Activated T-cell treated with anti-CD3 and anti-CD28 coated beads for 48 hours (primary cell): ENCODE data around the gene AGAP1.

Source experiments
- DNase-seq: peaks from one replicate; pipeline ENCODE4 v3.0.0-alpha.2; 2020; ENCODE audit warnings: low read depth

AGAP1 gene

GRCh38 chr2:235489897-235490296, 3.9 kb upstream of the AGAP1 start:
- DNase-seq, result no peak

GRCh38 chr2:235492850-235493344, 946 bp upstream of the AGAP1 start:
- no peak for DNase-seq

- DNase-seq, result no peak
Observed at GRCh38 chr2:235493402-235493774, 455 bp upstream of the AGAP1 start.

- DNase-seq, result peak; percentile 5
Observed at GRCh38 chr2:235494716-235495372, 1.0 kb downstream of the AGAP1 start.

GRCh38 chr2:235495373-235496238, 1.8 kb downstream of the AGAP1 start:
- no peak for DNase-seq

- no peak for DNase-seq
Observed at GRCh38 chr2:235496239-235496621, 2.4 kb downstream of the AGAP1 start.

- DNase-seq, result no peak
Observed at GRCh38 chr2:235497096-235497495, 3.3 kb downstream of the AGAP1 start.

GRCh38 chr2:235498541-235498940, 4.7 kb downstream of the AGAP1 start:
- DNase-seq, result no peak

- DNase-seq, result no peak
Observed at GRCh38 chr2:235498946-235499812, 5.3 kb downstream of the AGAP1 start.

GRCh38 chr2:235500110-235500760, 6.4 kb downstream of the AGAP1 start:
- DNase-seq, result no peak

GRCh38 chr2:235500761-235501672, 7.2 kb downstream of the AGAP1 start:
- no peak for DNase-seq

- no peak for DNase-seq
Observed at GRCh38 chr2:235501673-235502031, 7.8 kb downstream of the AGAP1 start.

GRCh38 chr2:235502336-235502735, 8.5 kb downstream of the AGAP1 start:
- no peak for DNase-seq

GRCh38 chr2:235504441-235505180, 10.8 kb downstream of the AGAP1 start:
- DNase-seq, result no peak

- DNase-seq, result no peak
Observed at GRCh38 chr2:235505181-235505741, 11.4 kb downstream of the AGAP1 start.

GRCh38 chr2:235506291-235506996, 12.6 kb downstream of the AGAP1 start:
- DNase-seq, result no peak

- DNase-seq, result no peak
Observed at GRCh38 chr2:235506997-235507615, 13.3 kb downstream of the AGAP1 start.

GRCh38 chr2:235507928-235508327, 14.1 kb downstream of the AGAP1 start:
- no peak for DNase-seq
